Stimulated activated CD4-positive, alpha-beta T cell treated with anti-CD3 and anti-CD28 coated beads, Interleukin-4, amount 100 ng/mL, for 1 hour (primary cell): ENCODE measurements around the gene SH2D2A.

Source experiments
- DNase-seq: peaks from one replicate; pipeline ENCODE4 v3.0.0-alpha.2; 2020

Gene SH2D2A

GRCh38 chr1:156816561-156817328, at the start of gene SH2D2A:
SH2D2A (minus strand) TSS chr1:156816848; CDS start chr1:156816708, 140 bp downstream.
- peak; percentile 87 for DNase-seq

GRCh38 chr1:156865865-156866248, 49.2 kb upstream of the SH2D2A start:
- no peak for DNase-seq

- DNase-seq, result no peak
Observed at GRCh38 chr1:156865258-156865657, 48.6 kb upstream of the SH2D2A start.

- no peak for DNase-seq
Observed at GRCh38 chr1:156864796-156865195, 48.1 kb upstream of the SH2D2A start.

- DNase-seq, result no peak
Observed at GRCh38 chr1:156863631-156864030, 47.0 kb upstream of the SH2D2A start.

GRCh38 chr1:156862997-156863599, 46.5 kb upstream of the SH2D2A start:
- no peak for DNase-seq

GRCh38 chr1:156862584-156862983, 45.9 kb upstream of the SH2D2A start:
- no peak for DNase-seq

- peak; percentile 55 for DNase-seq
Observed at GRCh38 chr1:156860628-156861423, 44.2 kb upstream of the SH2D2A start, which contains the start of gene NTRK1. NTRK1 (plus strand) TSS chr1:156860865; CDS start chr1:156860935, 70 bp downstream.

GRCh38 chr1:156860113-156860627, 43.5 kb upstream of the SH2D2A start:
- peak; percentile 65 for DNase-seq

GRCh38 chr1:156859523-156860112, 43.0 kb upstream of the SH2D2A start:
- DNase-seq, result peak; percentile 14

- no peak for DNase-seq
Observed at GRCh38 chr1:156858959-156859522, 42.4 kb upstream of the SH2D2A start, which contains the start of gene INSRR. INSRR (minus strand) TSS chr1:156859117; CDS start chr1:156858621, 496 bp downstream.

- DNase-seq, result no peak
Observed at GRCh38 chr1:156858555-156858956, 41.9 kb upstream of the SH2D2A start.

- no peak for DNase-seq
Observed at GRCh38 chr1:156857532-156857931, 40.9 kb upstream of the SH2D2A start.

- DNase-seq, result no peak
Observed at GRCh38 chr1:156856282-156856785, 39.7 kb upstream of the SH2D2A start.

- DNase-seq, result no peak
Observed at GRCh38 chr1:156854634-156855033, 38.0 kb upstream of the SH2D2A start.

- DNase-seq, result no peak
Observed at GRCh38 chr1:156853761-156854160, 37.1 kb upstream of the SH2D2A start.

GRCh38 chr1:156852418-156852874, 35.8 kb upstream of the SH2D2A start:
- DNase-seq, result no peak

GRCh38 chr1:156851779-156852417, 35.2 kb upstream of the SH2D2A start:
- DNase-seq, result no peak

- no peak for DNase-seq
Observed at GRCh38 chr1:156849151-156849496, 32.5 kb upstream of the SH2D2A start.

- DNase-seq, result peak; percentile 54
Observed at GRCh38 chr1:156848461-156849150, 32.0 kb upstream of the SH2D2A start.
